Muscle of leg (tissue), 11 donors: ENCODE measurements around the gene ADAT1. TPM values are rescaled to one million over a fixed set of nuclear protein-coding genes. Genes with fewer than 3 reads are reported as not detected.
A peak's percentile ranks its signal among the peaks of the same experiment; 100 is the strongest.

Source experiments
- DNase-seq: peaks from one replicate; pipeline ENCODE4 v3.0.0; 2013
- H3K27ac ChIP-seq: one replicate; pipeline ENCODE4 v1.5.1; 2013; ENCODE audit warnings: mild to moderate bottlenecking, low read length, control low read depth
- H3K27me3 ChIP-seq: one replicate; pipeline ENCODE4 v1.6.1; 2013; ENCODE audit warnings: low read length; ENCODE audit not compliant: control insufficient read depth, insufficient read depth
- H3K36me3 ChIP-seq: one replicate; pipeline ENCODE4 v1.6.1; 2013; ENCODE audit warnings: low read length; ENCODE audit not compliant: control insufficient read depth, insufficient read depth
- H3K4me1 ChIP-seq: one replicate; pipeline ENCODE4 v1.6.1; 2013; ENCODE audit warnings: low read length; ENCODE audit not compliant: control insufficient read depth, insufficient read depth
- H3K4me3 ChIP-seq: one replicate; pipeline ENCODE4 v1.5.1; 2013; ENCODE audit warnings: low read length, control low read depth
- H3K9me3 ChIP-seq: replicated peaks from 2 replicates; pipeline ENCODE4 v1.6.1; 2013; ENCODE audit warnings: low read depth, low read length; ENCODE audit not compliant: control insufficient read depth
- WGBS: methylation state at CpG from one replicate; pipeline ENCODE4 v1.1.5; 2013; ENCODE audit warnings: missing lambda C conversion rate; ENCODE audit not compliant: insufficient coverage; 5-methylcytosine and 5-hydroxymethylcytosine counted together
- polyA plus RNA-seq, 8 donors: library from polyadenylated mRNA; unstranded; fragments of 120-200 nt; gene quantifications; one replicate each; pipeline versions ENCODE4 v1.2.1 to v1.2.3, GENCODE V29; 2013; ENCODE audit warnings: inconsistent platforms in 1 of 8, low replicate concordance in 1 of 8; ENCODE audit not compliant: insufficient read length in 8 of 8, insufficient read depth in 1 of 8
- total RNA-seq: library from RNA; stranded (reverse); fragments of 120-200 nt; gene quantifications from one replicate; pipeline ENCODE4 v1.2.4, GENCODE V29; 2013

The ADAT1 gene
- total and polyA plus RNA-seq, 9 donors: 19.7 to 38.6 (median 28.0) TPM

GRCh38 chr16:75578725-75579124 is 44.4 kb downstream of the ADAT1 start:
- H3K9me3 ChIP-seq: no peaks in the 10 kb centered on the region
- H3K36me3 ChIP-seq: peaks cover 48% of the 10 kb centered on the region
- no CpG with 5 or more reads among the region's 2 CpGs for WGBS
- H3K4me3 ChIP-seq: no peak overlapping the region
- DNase-seq: no peak
- H3K27ac ChIP-seq: no peak overlapping the region
- H3K4me1 ChIP-seq: no peaks in the 10 kb centered on the region
- H3K27me3 ChIP-seq: no peaks in the 10 kb centered on the region

GRCh38 chr16:75578212-75578611 is 44.9 kb downstream of the ADAT1 start:
- H3K27me3 ChIP-seq: no peaks in the 10 kb centered on the region
- H3K36me3 ChIP-seq: peaks cover 53% of the 10 kb centered on the region
- no peaks in the 10 kb centered on the region for H3K4me1 ChIP-seq
- H3K9me3 ChIP-seq: no peaks in the 10 kb centered on the region
- H3K4me3 ChIP-seq: no peak overlapping the region
- H3K27ac ChIP-seq: no peak overlapping the region
- no peak for DNase-seq
- 100% methylated on average over 1 of the region's 7 CpGs for WGBS

DNA sequence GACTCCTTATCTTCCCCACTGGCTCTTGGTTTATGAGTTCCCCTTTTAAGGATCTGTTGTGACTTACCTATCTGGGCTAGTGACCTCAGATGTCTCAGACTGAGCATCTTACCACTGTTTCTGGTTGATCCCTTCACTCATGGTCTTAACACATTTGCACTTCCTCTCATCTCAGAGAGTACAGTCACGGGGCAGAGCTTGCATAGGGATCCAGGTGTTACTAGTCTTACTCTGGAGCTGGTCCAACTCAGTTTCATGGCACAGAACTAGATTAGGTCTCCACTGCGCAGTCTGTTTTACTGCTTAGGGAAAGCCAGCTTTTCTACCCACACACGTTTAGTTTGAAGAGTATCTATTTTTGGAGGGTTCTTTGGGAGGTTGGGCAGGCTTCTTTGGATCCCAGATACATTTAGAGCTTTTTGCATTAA is 46.7 kb downstream of the ADAT1 start:
- no peak overlapping the region for H3K4me3 ChIP-seq
- H3K27ac ChIP-seq: peak overlapping the region; percentile 48
- WGBS: 23% methylated on average over 1 of the region's 3 CpGs
- peaks cover 71% of the 10 kb centered on the region for H3K36me3 ChIP-seq
- no peaks in the 10 kb centered on the region for H3K9me3 ChIP-seq
- H3K4me1 ChIP-seq: no peaks in the 10 kb centered on the region
- no peaks in the 10 kb centered on the region for H3K27me3 ChIP-seq
- peak; percentile 70 for DNase-seq

- no peaks in the 10 kb centered on the region for H3K4me1 ChIP-seq
- H3K27me3 ChIP-seq: no peaks in the 10 kb centered on the region
- no peaks in the 10 kb centered on the region for H3K9me3 ChIP-seq
- DNase-seq: no peak
- no peak overlapping the region for H3K4me3 ChIP-seq
- no CpG with 5 or more reads among the region's 3 CpGs for WGBS
- H3K36me3 ChIP-seq: peaks cover 74% of the 10 kb centered on the region
- H3K27ac ChIP-seq: peak overlapping the region; percentile 48
These were observed 47.1 kb downstream of the ADAT1 start for GRCh38 chr16:75575958-75576357.

GRCh38 chr16:75573955-75574354 is 49.1 kb downstream of the ADAT1 start:
- 87% methylated on average over 5 of the region's 5 CpGs for WGBS
- Histone ChIP-seq H3K27ac (no peak overlapping the region), H3K4me3 (no peak overlapping the region), H3K36me3 (peaks cover 85% of the 10 kb centered on the region), H3K27me3 (no peaks in the 10 kb centered on the region), H3K4me1 (no peaks in the 10 kb centered on the region), H3K9me3 (no peaks in the 10 kb centered on the region)
- DNase-seq: no peak

GRCh38 chr16:75572864-75573542 is 50.1 kb downstream of the ADAT1 start:
- 73% methylated on average over 3 of the region's 3 CpGs for WGBS
- Histone ChIP-seq H3K36me3 (peaks cover 92% of the 10 kb centered on the region), H3K27ac (no peak overlapping the region), H3K9me3 (no peaks in the 10 kb centered on the region), H3K27me3 (no peaks in the 10 kb centered on the region), H3K4me1 (no peaks in the 10 kb centered on the region), H3K4me3 (no peak overlapping the region)
- DNase-seq: no peak

- peaks cover 15% of the 10 kb centered on the region for H3K4me1 ChIP-seq
These were observed 52.5 kb downstream of the ADAT1 start for GRCh38 chr16:75570396-75571065.

DNA sequence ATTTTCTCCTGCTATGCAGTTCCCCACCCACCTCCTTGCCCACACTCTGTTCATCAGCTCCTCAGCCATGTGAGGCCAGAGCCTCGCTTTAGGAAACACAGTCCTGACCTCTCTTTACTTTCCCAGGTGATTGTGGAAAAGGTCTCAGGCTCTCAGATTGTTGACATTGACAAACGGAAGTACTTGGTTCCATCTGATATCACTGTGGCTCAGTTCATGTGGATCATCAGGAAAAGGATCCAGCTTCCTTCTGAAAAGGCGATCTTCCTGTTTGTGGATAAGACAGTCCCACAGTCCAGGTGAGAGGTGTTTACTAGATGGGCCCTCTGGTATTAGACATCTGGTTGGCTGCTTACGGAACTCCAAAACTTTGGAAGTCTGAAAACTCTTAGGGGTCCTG is 55.2 kb downstream of the ADAT1 start:
- Histone ChIP-seq H3K4me1 (peaks cover 20% of the 10 kb centered on the region), H3K4me3 (no peak overlapping the region), H3K27me3 (no peaks in the 10 kb centered on the region), H3K9me3 (no peaks in the 10 kb centered on the region), H3K36me3 (peaks cover 53% of the 10 kb centered on the region), H3K27ac (no peak overlapping the region)
- 89% methylated on average over 4 of the region's 4 CpGs for WGBS
- no peak for DNase-seq

More at GRCh38 chr16:75570396-75571065, 52.5 kb downstream of the ADAT1 start:
- H3K9me3 ChIP-seq: no peaks in the 10 kb centered on the region
- no peak overlapping the region for H3K27ac ChIP-seq
- H3K36me3 ChIP-seq: peaks cover 76% of the 10 kb centered on the region
- H3K4me3 ChIP-seq: no peak overlapping the region
- peak; percentile 36 for DNase-seq
- 58% methylated on average over 3 of the region's 5 CpGs for WGBS
- H3K27me3 ChIP-seq: no peaks in the 10 kb centered on the region

GRCh38 chr16:75566758-75567255 is 56.3 kb downstream of the ADAT1 start:
- Histone ChIP-seq H3K4me1 (peaks cover 20% of the 10 kb centered on the region), H3K4me3 (peak overlapping the region; percentile 95), H3K9me3 (no peaks in the 10 kb centered on the region), H3K36me3 (peaks cover 42% of the 10 kb centered on the region), H3K27ac (peak overlapping the region; percentile 17), H3K27me3 (no peaks in the 10 kb centered on the region)
- 2% methylated on average over 28 of the region's 32 CpGs for whole genome bisulfite sequencing
- DNase-seq: peak; percentile 28

DNA sequence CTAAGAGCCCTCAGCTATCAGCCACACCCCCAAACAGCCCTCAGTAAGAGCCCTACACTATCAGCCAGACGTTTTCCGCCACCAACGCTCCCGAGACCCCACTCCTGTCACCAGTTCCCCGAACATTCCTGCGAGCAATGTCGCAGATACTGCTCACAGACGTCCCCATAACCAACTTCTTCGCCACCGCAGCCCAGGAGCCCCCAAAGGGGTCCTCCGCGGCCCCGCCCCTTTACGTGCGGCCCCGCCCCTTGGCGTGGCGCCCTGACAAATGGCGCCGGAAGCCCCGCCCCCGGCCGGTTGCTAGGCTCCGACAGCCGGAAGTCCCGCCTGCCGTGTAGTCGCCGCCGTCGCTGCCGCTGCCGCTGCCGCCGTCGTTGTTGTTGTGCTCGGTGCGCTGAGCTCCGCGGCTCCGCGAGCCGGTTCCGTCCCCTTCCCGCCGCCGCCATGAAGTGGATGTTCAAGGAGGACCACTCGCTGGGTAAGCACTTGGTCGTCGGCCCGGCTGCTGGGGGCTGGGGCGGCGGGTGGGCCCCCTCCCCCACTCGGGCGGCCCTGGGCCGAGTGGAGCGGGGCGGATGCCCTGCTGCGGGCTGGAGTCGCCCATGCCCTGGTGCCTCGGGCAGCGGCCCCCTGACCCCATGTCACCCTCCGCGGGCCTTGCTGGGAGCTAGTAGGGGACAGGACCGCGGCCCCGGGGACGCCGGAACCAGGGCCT is 56.9 kb downstream of the ADAT1 start, which contains the start of gene GABARAPL2:
Gene GABARAPL2, plus strand, starts transcription at position 340 of the 718 bp plus-strand sequence. Its CDS starts 108 bp downstream, at position 448.
- H3K27ac ChIP-seq: peak within 1 kb of the TSS; percentile 74
- H3K4me3 ChIP-seq: peak within 1 kb of the TSS; percentile 95
- under 1% methylated on average over 68 of the region's 69 CpGs for WGBS
- peak; percentile 89 for DNase-seq
- no peaks in the 10 kb centered on the region for H3K9me3 ChIP-seq
- H3K27me3 ChIP-seq: no peaks in the 10 kb centered on the region
- peaks cover 20% of the 10 kb centered on the region for H3K4me1 ChIP-seq
- H3K36me3 ChIP-seq: peaks cover 37% of the 10 kb centered on the region
